Lung (tissue), 12 donors: ENCODE results near the gene HPCAL4. TPM values are rescaled to one million over a fixed set of nuclear protein-coding genes. Genes with fewer than 3 reads are reported as not detected.

Experiments
- ATAC-seq: fragments of 200-7000 bp; cut with Tn5 transposase; one replicate; pipeline ENCODE4 v1.9.1; 2020; ENCODE audit warnings: moderate number of reproducible peaks; ENCODE audit not compliant: insufficient read depth, low FRiP score
- DNase-seq, 3 donors: peaks; one replicate each; pipeline ENCODE4 v3.0.0-alpha.2; 2013 to 2017
- H3K27ac ChIP-seq, 2 donors: one replicate each; pipeline ENCODE4 v1.5.1; 2013; ENCODE audit warnings: mild to moderate bottlenecking in 2 of 2, moderate library complexity in 2 of 2, control low read depth in 1 of 2, inconsistent platforms in 1 of 2, low read depth in 1 of 2, low read length in 1 of 2
- H3K27me3 ChIP-seq, 3 donors: one replicate each; pipeline ENCODE4 v1.5.1; 2013; ENCODE audit warnings: low read length in 2 of 3; ENCODE audit not compliant: control insufficient read depth in 3 of 3, insufficient read depth in 3 of 3
- H3K36me3 ChIP-seq, 4 donors: one replicate each; pipeline ENCODE4 v1.5.1; 2013; ENCODE audit warnings: low read length in 4 of 4, mild to moderate bottlenecking in 1 of 4, moderate library complexity in 1 of 4; ENCODE audit not compliant: control insufficient read depth in 4 of 4, insufficient read depth in 4 of 4
- H3K4me1 ChIP-seq, 5 donors: one replicate each; pipeline ENCODE4 v1.5.1; 2013; ENCODE audit warnings: low read length in 5 of 5, mild to moderate bottlenecking in 2 of 5, moderate library complexity in 1 of 5; ENCODE audit not compliant: control insufficient read depth in 5 of 5, insufficient read depth in 5 of 5
- H3K4me3 ChIP-seq: one replicate; pipeline ENCODE4 v1.5.1; 2013; ENCODE audit warnings: mild to moderate bottlenecking, control low read depth, moderate library complexity
- H3K9ac ChIP-seq, 2 donors: one replicate each; pipeline ENCODE4 v1.5.1; 2013; ENCODE audit warnings: low read length in 2 of 2, control low read depth in 1 of 2; ENCODE audit not compliant: insufficient read depth in 1 of 2
- H3K9me3 ChIP-seq, 4 donors: one replicate each; pipeline ENCODE4 v1.5.1; 2013; ENCODE audit warnings: low read length in 3 of 4, mild to moderate bottlenecking in 1 of 4, moderate library complexity in 1 of 4; ENCODE audit not compliant: control insufficient read depth in 4 of 4, insufficient read depth in 3 of 4
- CTCF ChIP-seq: IDR thresholded peaks from 2 replicates; pipeline ENCODE4 v1.5.1; 2012; ENCODE audit warnings: mild to moderate bottlenecking; ENCODE audit errors: control extremely low read depth, extremely low read depth
- WGBS, 2 donors: extraction: QIAGEN DNeasy Blood & Tissue Kit; methylation state at CpG; one replicate each; pipeline ENCODE4 v1.1.7; 2013; 5-methylcytosine and 5-hydroxymethylcytosine counted together
- polyA plus RNA-seq, 2 donors: library from polyadenylated mRNA; stranded (reverse); fragments of 200-250 nt; gene quantifications; one replicate each; pipeline ENCODE4 v1.2.1, GENCODE V29; 2013
- total RNA-seq, 2 donors: library from RNA; depleted of rRNA in 1 of 2; stranded (reverse); fragments of >200 nt in 1 of 2; gene quantifications; one replicate each; pipeline ENCODE4 v1.2.1, GENCODE V29; 2014 to 2021
- donor health status: control.
- donor health status: control.
- donor health status: Bipolar disorder and iron deficiency.
- donor health status: healthy.
- donor health status: DM: yes; HTN: yes; CAD: no.

Gene HPCAL4
- total and polyA plus RNA-seq, 4 donors: 0.08 to 0.43 (median 0.17) TPM

- H3K9ac ChIP-seq: no peak overlapping the region
- DNase-seq: no peak
- TF ChIP-seq CTCF: no peak
- H3K9me3 ChIP-seq: no peaks in the 10 kb centered on the region
- peaks cover 0 to 83% (median 69%) of the 10 kb centered on the region in 3 donors for H3K27me3 ChIP-seq
- H3K27ac ChIP-seq: no peak overlapping the region
- H3K4me3 ChIP-seq: no peak overlapping the region
- H3K4me1 ChIP-seq: peaks cover 0 to 9% (median 0%) of the 10 kb centered on the region in 5 donors
- H3K36me3 ChIP-seq: no peaks in the 10 kb centered on the region
- WGBS, 2 donors: 84 to 86% methylated on average over 3 of the region's 3 CpGs
- no peak for ATAC-seq
Measured at GRCh38 chr1:39685071-39685470, 6.2 kb downstream of the HPCAL4 start.

- 58 to 59% methylated on average over 13 of the region's 13 CpGs for WGBS, 2 donors
- Histone ChIP-seq H3K4me3 (no peak overlapping the region), H3K9me3 (no peaks in the 10 kb centered on the region), H3K9ac (no peak overlapping the region), H3K4me1 (peaks cover 0 to 4% (median 0%) of the 10 kb centered on the region in 5 donors), H3K27ac (no peak overlapping the region), H3K27me3 (peaks cover 0 to 78% (median 66%) of the 10 kb centered on the region in 3 donors), H3K36me3 (no peaks in the 10 kb centered on the region)
- ATAC-seq: no peak
- DNase-seq: no peak
- TF ChIP-seq CTCF: no peak
Measured at GRCh38 chr1:39684313-39684664, 6.9 kb downstream of the HPCAL4 start.

GRCh38 chr1:39683591-39684312 lies 7.5 kb downstream of the HPCAL4 start:
- TF ChIP-seq CTCF: no peak
- H3K9ac ChIP-seq: no peak overlapping the region
- 17 to 30% methylated on average over 51 to 62 of the region's 62 CpGs for WGBS, 2 donors
- H3K27me3 ChIP-seq: peaks cover 0 to 73% (median 61%) of the 10 kb centered on the region in 3 donors
- no peaks in the 10 kb centered on the region for H3K36me3 ChIP-seq
- no peak overlapping the region for H3K27ac ChIP-seq
- peaks cover 0 to 4% (median 0%) of the 10 kb centered on the region in 5 donors for H3K4me1 ChIP-seq
- DNase-seq: peak in 2 of 3 donors; percentile 16 to 37
- no peak for ATAC-seq
- H3K4me3 ChIP-seq: no peak overlapping the region
- no peaks in the 10 kb centered on the region for H3K9me3 ChIP-seq
